NCI-H345 (cell line): ENCODE results near the gene ALDOB.
A peak's percentile ranks its signal among the peaks of the same experiment; 100 is the strongest.

ENCODE experiments used
- DNase-seq: peaks from one replicate; lab custom pipeline; 2025; lab: John Stamatoyannopoulos, UW

ALDOB gene

GRCh38 chr9:101435601-101436079, at the start of gene ALDOB:
TSS of gene ALDOB (minus strand) at chr9:101435774. CDS start at chr9:101430887, 4,887 bp downstream.
- no peak for DNase-seq

DNA sequence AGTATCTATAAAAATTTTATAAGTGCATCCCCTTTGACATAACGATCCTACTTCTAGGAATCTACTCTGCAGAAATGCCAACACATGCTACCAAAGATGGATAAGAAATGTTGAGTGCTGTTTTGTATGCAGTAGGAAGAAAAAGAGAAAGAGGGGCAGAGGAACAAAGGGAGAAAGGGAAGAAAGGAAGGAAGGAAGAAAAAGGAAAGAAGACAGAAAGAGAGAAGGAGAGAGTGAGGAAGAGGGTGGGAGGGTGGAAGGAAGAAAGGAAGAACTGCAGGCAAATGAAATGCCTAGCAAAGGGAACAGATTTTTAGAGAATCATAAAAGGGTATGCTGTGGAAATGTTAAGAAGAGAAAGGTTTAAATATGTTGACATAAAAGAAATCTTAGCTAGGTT, 48.5 kb upstream of the ALDOB start:
- no peak for DNase-seq

DNA sequence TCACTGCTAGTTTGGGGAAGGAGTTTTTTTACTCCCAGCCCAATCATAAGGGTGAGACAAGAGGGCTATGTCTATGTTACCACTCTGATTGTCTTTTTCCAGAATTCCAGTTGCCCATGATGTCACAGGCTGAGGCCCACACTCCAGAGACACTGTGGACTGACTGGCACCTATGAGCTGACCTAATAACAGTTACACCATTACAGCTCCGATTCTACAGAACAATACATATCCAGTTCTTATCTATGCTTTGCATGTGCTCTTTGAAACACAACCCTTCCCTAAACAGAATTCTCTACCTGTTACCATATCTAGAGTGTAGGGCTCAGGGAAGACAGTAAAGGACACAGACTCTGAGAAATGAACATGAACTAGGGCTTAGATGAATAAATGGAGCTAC, 45.7 kb upstream of the ALDOB start:
- DNase-seq, result no peak

- no peak for DNase-seq
Measured at GRCh38 chr9:101480386-101480785, 44.8 kb upstream of the ALDOB start.

DNA sequence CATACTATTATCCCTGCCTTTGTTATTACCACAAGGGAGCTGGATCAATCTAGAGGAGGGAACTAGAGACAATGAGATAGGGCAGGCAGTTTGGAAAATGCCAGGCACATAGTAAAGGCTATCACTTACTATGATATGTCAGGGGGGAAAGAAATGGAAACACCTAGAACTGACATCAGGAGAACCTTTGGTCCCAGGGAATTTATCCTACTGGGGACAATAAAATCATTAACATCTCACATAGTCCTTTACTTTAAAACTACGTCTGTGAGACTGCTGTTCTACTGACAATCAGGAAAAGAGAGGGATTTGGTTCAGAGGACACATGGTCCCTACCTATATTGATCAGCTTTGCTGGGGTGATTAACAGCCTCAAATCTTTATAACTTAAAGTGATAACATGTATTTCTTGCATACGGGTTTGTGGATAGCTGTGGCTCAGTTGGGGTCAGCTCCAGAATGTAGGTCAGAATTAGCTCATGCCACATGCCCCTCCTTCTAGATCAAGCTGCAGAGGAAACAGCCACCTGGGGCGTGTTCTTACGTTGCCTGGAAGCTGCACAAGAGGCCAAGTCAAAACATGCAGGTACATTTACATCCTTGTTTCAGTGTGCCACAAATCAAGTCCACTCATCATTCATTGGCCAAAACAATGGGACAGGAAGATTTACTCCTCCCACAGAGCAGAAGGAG, 43.9 kb upstream of the ALDOB start:
- no peak for DNase-seq

GRCh38 chr9:101478906-101479305, 43.3 kb upstream of the ALDOB start:
- no peak for DNase-seq

DNA sequence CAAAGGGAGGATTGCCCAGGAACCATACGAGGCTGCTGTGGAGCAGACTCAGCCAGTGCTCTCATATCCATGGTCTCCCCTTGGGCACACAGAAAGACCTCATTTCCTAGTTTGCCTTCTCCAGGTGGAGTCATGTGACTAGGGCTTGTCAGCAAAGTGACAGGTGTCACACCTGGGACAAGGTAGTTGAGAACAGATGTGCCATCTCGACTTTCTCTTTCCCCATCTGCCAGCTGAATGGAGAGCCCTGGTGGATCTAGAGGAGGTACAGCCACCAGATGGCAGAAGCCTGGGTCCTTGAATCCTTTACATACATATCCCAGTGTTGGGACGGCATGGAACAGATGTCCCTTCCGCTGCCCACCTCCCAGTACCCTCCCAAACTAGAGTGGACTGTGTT, 42.9 kb upstream of the ALDOB start:
- DNase-seq, result no peak

DNA sequence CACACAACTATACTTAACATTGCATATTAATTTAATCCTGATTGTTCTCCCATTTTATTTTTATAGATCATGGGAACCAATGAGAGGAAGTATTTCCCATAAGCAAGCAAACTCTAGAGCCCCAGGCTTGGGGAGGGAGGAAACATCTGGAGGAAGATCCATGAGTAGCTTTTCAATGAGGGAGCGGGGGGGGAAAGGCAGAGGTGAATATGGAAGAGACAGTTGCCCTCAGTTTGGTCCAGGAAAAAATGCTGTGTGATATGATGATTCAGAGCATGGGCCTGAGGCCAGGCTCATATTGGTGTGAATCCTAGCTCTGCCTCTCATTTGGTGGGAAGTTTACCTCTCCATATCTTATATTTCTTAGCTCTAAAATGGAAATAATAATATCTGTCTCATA, 42.2 kb upstream of the ALDOB start:
- DNase-seq, result no peak

DNA sequence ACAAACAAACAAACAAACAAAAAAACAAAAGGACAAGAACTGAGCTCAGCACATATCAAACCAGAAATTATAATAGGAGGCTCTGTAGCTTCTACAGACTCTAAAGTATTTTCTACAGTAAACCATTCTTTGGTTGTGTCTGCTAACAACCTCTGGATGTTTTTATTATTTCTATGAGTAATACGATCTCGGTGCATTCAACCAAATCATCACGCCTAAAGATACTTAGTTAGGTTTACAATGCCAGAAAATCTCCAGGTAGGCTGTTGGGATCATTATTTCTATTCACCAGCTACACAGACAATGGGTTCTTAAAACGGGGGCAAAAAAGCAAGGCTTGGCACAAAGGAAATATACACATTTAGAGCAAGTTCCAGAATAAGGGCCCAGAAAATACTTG, 41.6 kb upstream of the ALDOB start:
- no peak for DNase-seq

DNA sequence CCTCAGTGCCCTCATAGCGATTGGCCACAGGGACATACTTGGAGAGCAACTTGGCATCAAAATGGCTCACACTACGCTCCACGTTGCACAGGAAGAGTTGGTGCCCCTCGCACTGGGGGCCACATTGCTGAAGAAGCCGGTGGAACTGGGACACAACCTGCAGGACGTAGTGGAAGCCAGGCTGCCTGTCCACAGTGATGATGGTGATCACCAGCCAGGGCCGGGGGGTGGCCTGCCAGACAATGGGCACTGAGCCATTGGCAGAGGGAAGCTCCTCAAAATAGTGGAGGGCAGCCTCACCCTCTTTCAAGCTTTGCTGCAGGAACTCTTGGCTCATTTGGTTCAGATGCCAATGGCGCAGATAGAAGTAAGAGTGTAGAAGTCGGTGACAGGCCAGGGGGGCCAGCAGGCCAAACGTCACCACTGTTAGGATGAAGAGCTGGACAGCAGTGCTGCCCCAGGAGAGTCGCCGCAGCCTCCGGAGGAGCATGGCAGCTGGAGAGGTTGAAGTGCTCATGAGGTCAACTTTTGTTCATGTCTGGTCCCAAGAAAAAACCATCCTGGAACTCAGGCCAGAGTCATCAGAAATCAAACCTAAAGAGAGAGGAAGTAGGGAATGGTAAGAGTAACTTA, 41.1 kb upstream of the ALDOB start:
- DNase-seq, result no peak

DNA sequence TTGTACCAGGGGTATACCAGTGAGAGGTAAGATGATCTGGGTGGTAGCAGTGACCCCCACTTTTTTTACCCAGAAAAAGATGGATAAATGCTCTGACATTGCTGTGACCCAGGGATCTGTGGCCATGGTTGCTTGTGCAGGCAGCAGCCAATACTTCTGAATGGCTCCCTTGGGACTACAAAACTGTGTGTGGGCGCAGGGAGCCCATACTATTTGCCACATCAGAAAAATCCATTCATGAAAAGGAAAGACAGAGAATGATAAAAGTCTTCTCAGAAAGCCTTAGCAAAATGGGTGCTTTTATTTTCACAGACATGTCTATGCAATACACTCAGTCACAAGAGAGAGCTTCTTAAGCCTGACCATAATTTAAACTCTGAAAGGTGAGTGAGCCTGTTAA, 37.3 kb upstream of the ALDOB start:
- no peak for DNase-seq

DNA sequence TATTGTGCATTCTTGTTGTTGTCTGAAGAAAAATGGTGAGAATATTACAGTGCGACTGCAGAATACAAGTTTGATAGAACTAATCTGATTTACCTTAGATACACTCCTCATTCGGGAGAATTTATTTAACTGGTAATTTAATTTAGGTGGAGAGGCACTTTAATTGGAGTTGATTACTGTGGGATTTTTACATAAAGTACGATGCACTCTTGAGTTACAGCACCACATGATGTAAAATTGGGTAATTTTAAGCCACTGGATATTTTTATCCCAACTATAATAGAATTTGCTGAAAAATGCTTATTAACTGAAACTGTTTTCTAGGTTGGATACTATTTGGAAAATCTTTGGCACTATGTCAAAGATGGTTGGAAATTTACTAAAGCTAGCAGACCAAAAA, 35.4 kb upstream of the ALDOB start:
- no peak for DNase-seq

DNA sequence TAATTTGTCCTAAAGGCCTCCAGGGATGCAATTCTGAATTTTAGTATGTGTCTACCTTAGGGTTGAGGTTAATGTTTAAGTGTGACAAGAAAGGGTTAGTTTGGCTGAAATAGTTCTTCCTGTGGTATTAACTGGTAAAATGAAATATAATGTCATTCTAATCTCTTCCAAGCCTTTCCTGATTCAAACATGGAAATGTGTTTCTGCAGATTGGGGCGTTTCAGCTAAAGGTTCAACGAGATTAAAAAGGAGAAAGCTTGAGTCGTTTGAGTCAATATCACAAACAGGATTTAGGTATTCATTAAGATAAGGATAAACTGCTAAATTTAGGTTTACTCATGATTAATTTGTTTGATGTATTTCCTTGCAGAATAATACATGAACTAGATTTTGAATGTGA, 34.4 kb upstream of the ALDOB start:
- no peak for DNase-seq

GRCh38 chr9:101469026-101469425, 33.5 kb upstream of the ALDOB start:
- no peak for DNase-seq

- DNase-seq, result no peak
Measured at GRCh38 chr9:101468116-101468515, 32.5 kb upstream of the ALDOB start.

DNA sequence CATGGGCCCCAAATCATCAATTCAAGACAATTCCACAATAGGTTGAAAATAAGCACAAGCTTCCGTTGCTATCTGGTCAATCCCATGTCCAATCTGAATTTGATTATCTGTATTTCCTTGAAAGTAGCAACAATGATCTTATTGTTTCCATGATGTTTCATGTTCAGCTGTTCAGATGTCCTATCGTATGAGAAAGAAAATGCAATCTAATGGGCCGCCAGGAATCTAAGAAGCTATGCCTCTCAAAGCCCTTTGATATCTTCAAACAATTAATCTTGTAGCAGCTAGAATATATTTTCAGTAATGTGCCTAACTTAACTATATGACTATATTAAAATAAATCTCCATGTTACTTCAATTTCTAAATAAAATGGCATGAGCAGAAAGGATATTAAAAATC, 32.1 kb upstream of the ALDOB start:
- DNase-seq, result no peak

- DNase-seq, result no peak
Measured at GRCh38 chr9:101466863-101467262, 31.3 kb upstream of the ALDOB start.

- no peak for DNase-seq
Measured at GRCh38 chr9:101465326-101465915, 29.8 kb upstream of the ALDOB start.

GRCh38 chr9:101463397-101463796, 27.8 kb upstream of the ALDOB start:
- no peak for DNase-seq

- no peak for DNase-seq
Measured at GRCh38 chr9:101462558-101462957, 27.0 kb upstream of the ALDOB start.

DNA sequence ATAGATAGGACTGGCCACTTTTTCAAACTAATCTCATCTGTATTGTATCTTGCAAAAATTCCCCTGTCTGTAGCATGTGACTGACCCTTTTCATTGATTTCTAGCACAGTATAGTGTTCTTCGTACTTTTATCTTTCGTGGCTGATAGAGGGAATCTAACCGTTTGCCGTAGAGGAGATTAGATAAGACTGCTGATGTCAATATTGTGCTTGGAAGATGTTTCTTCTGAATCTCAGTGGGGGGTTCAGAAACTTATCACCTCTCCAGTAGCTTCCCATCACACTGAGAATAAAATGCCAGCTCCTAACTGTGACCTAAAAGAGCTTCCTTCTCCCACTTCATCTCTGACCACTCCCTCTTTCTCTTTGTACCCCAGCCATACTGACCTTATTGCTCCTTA, 25.4 kb upstream of the ALDOB start:
- no peak for DNase-seq

DNA sequence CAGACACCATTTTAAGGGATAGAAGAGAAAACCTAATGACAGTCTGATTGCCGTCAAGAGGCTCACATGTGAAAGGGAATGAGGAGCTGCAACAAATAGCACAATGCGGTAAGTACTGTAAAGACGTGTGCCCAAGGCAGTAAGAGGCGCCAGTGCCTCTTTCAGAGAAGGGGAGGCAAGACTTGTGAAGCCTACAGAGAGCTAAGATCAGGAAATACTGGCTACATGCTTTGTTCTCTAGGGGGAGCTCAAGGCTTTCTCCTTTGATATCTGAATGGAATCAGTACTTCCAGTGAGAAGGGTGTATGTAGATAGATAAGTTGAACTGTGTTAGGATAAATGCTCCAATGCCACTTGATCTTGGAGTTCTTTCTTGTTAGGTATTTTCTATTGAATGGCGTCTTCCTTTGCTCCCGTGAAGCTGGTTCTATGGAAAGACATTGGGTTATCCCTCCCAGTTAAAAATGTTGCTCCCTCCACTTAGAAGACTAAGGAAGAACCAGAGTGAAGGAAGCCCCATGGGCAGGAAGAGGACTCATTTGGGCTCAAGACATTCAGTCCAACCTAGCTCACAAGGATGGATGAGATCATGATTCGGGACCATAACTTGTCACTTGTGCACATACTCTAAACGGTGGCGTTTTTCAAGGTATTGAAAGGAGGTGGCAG, 23.5 kb upstream of the ALDOB start:
- peak; percentile 73 for DNase-seq

DNA sequence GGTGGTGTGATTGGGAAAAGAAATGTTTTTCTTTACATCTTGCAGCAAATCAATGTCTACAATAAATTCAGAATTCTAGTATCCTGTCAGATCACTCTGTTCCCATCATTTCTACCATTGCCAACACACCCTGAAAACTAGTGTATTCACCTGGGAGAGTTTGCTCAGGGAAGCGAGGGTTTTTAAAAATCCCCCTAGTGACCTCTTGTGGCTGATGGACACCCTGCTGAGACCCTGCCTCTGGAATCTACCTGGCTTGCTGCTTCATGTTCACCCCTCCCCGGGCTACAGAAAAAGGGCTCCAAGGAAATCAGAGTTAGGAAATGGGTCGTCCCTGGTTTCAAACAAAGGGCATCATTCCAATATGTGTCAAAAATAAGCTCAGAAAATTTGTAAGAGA, 21.4 kb upstream of the ALDOB start:
- no peak for DNase-seq
